ENCODE measurements around the gene GRHL3. TPM values are rescaled to one million over a fixed set of nuclear protein-coding genes. Genes with fewer than 3 reads are reported as not detected.

Gene GRHL3
- total RNA-seq, 1 experiment from 2014 or later, result not detected

GRCh38 chr1:24400065-24400464 is 80.9 kb downstream of the GRHL3 start:
- no peak overlapping the region for H3K4me3 ChIP-seq (ENCODE audit: low read length)
- no peaks in the 10 kb centered on the region for H3K79me2 ChIP-seq (ENCODE audit: low read length)
- no peaks in the 10 kb centered on the region for H3K27me3 ChIP-seq (ENCODE audit: low read length)
- H3K4me1 ChIP-seq (ENCODE audit: low read length), result peaks cover 13% of the 10 kb centered on the region
- no peaks in the 10 kb centered on the region for H3K9me2 ChIP-seq (replicated peaks; ENCODE audit: insufficient read depth, low read length)
- H3K9ac ChIP-seq (ENCODE audit: low read length), result no peak overlapping the region
- no peak overlapping the region for H2AFZ ChIP-seq (ENCODE audit: low read length)
- no peak for DNase-seq
- no peak overlapping the region for H3K27ac ChIP-seq (ENCODE audit: low read length)
- peaks cover 15% of the 10 kb centered on the region; the same call in 1 of the 2 replicates for H3K36me3 ChIP-seq (ENCODE audit: insufficient read depth, low read length)
- H3K9me3 ChIP-seq (ENCODE audit: low read length), result no peaks in the 10 kb centered on the region
- no peaks in the 10 kb centered on the region for H4K20me1 ChIP-seq (ENCODE audit: insufficient read depth, low read depth, low read length)
- no peak overlapping the region for H3K4me2 ChIP-seq (ENCODE audit: low read depth, low read length, poor library complexity, severe bottlenecking)

GRCh38 chr1:24403806-24404205 is 84.6 kb downstream of the GRHL3 start:
- Histone ChIP-seq H3K4me1 (ENCODE audit: low read length) (no peaks in the 10 kb centered on the region), H3K9me2 (replicated peaks; ENCODE audit: insufficient read depth, low read length) (no peaks in the 10 kb centered on the region), H3K27ac (ENCODE audit: low read length) (no peak overlapping the region), H3K79me2 (ENCODE audit: low read length) (no peaks in the 10 kb centered on the region), H2AFZ (ENCODE audit: low read length) (no peak overlapping the region), H3K4me2 (ENCODE audit: low read depth, low read length, poor library complexity, severe bottlenecking) (no peak overlapping the region), H3K36me3 (ENCODE audit: insufficient read depth, low read length) (peaks cover 5% of the 10 kb centered on the region; the same call in 1 of the 2 replicates), H3K9me3 (ENCODE audit: low read length) (no peaks in the 10 kb centered on the region), H3K27me3 (ENCODE audit: low read length) (no peaks in the 10 kb centered on the region), H3K4me3 (ENCODE audit: low read length) (no peak overlapping the region), H3K9ac (ENCODE audit: low read length) (no peak overlapping the region), H4K20me1 (ENCODE audit: insufficient read depth, low read depth, low read length) (no peaks in the 10 kb centered on the region)
- DNase-seq, result no peak

Other genes with a start within 250 kb of the GRHL3 start
- not detected in 2 replicates for gene MYOM3, start 207.2 kb upstream of the GRHL3 start, total RNA-seq (2014; rRNA removed; shearing (Covaris generic); ENCODE audit: low replicate concordance)
- gene IL22RA1, start 176.2 kb upstream of the GRHL3 start, total RNA-seq (2014; rRNA removed; shearing (Covaris generic); ENCODE audit: low replicate concordance), result not detected in 2 replicates
- 17.7 and 18.1 TPM in 2 replicates for gene IFNLR1, start 132.1 kb upstream of the GRHL3 start, total RNA-seq (2014; rRNA removed; shearing (Covaris generic); ENCODE audit: low replicate concordance)
- gene STPG1, start 94.4 kb downstream of the GRHL3 start, total RNA-seq (2014; rRNA removed; shearing (Covaris generic); ENCODE audit: low replicate concordance), result 3.5 and 9.2 TPM in 2 replicates
- gene NIPAL3, start 96.4 kb downstream of the GRHL3 start, total RNA-seq (2014; rRNA removed; shearing (Covaris generic); ENCODE audit: low replicate concordance), result 22.7 and 40.8 TPM in 2 replicates
- 4.8 and 6.6 TPM in 2 replicates for gene RCAN3, start 183.5 kb downstream of the GRHL3 start, total RNA-seq (2014; rRNA removed; shearing (Covaris generic); ENCODE audit: low replicate concordance)
- not detected in 2 replicates for gene NCMAP, start 236.7 kb downstream of the GRHL3 start, total RNA-seq (2014; rRNA removed; shearing (Covaris generic); ENCODE audit: low replicate concordance)